Measurements from ENCODE around the gene WDR55.
"Not testable (repeated sequence)": the region's sequence is repeated elsewhere in the genome, so short reads cannot be mapped to it uniquely, and the experiment has no call there.

The WDR55 gene

GRCh38 chr5:140637371-140638100, 27.2 kb upstream of the WDR55 start:
- H3K4me3 ChIP-seq (ENCODE audit: low read depth, low read length): no peak overlapping the region
- no peak for DNase-seq (ENCODE audit: low read depth)
- no peak for TF ChIP-seq CTCF (IDR thresholded peaks at IDR 0.05; ENCODE audit: control insufficient read depth, extremely low read depth, insufficient read depth)

- peak overlapping the region; percentile 61 for H3K4me3 ChIP-seq (ENCODE audit: low read depth, low read length)
- not testable (repeated sequence) for DNase-seq (ENCODE audit: low read depth)
Observed at GRCh38 chr5:140638898-140639147, 25.9 kb upstream of the WDR55 start.

- TF ChIP-seq CTCF (IDR thresholded peaks at IDR 0.05; ENCODE audit: control insufficient read depth, extremely low read depth, insufficient read depth): peak; percentile 63
- peak within 1 kb of the TSS; percentile 61 for H3K4me3 ChIP-seq (ENCODE audit: low read depth, low read length)
- DNase-seq (ENCODE audit: low read depth): peak; percentile 97
Observed at GRCh38 chr5:140639148-140639981, 25.3 kb upstream of the WDR55 start, which contains the start of gene TMCO6. Gene TMCO6, plus strand, starts transcription at chr5:140639451. Its CDS starts 77 bp downstream, at chr5:140639528.

- no peak overlapping the region for H3K4me3 ChIP-seq (ENCODE audit: low read depth, low read length)
- no peak for TF ChIP-seq CTCF (IDR thresholded peaks at IDR 0.05; ENCODE audit: control insufficient read depth, extremely low read depth, insufficient read depth)
- no peak for DNase-seq (ENCODE audit: low read depth)
Observed at GRCh38 chr5:140641716-140642115, 23.0 kb upstream of the WDR55 start.

GRCh38 chr5:140642718-140643117, 22.0 kb upstream of the WDR55 start:
- no peak for DNase-seq (ENCODE audit: low read depth)
- TF ChIP-seq CTCF (IDR thresholded peaks at IDR 0.05; ENCODE audit: control insufficient read depth, extremely low read depth, insufficient read depth): no peak
- no peak overlapping the region for H3K4me3 ChIP-seq (ENCODE audit: low read depth, low read length)

- no peak for TF ChIP-seq CTCF (IDR thresholded peaks at IDR 0.05; ENCODE audit: control insufficient read depth, extremely low read depth, insufficient read depth)
- no peak for DNase-seq (ENCODE audit: low read depth)
- peak overlapping the region; percentile 99 for H3K4me3 ChIP-seq (ENCODE audit: low read depth, low read length)
Observed at GRCh38 chr5:140647042-140647419, 17.7 kb upstream of the WDR55 start.

- DNase-seq (ENCODE audit: low read depth): no peak
- no peak overlapping the region for H3K4me3 ChIP-seq (ENCODE audit: low read depth, low read length)
- no peak for TF ChIP-seq CTCF (IDR thresholded peaks at IDR 0.05; ENCODE audit: control insufficient read depth, extremely low read depth, insufficient read depth)
Observed at GRCh38 chr5:140658870-140659269, 5.8 kb upstream of the WDR55 start.

GRCh38 chr5:140660371-140660770, 4.3 kb upstream of the WDR55 start:
- H3K4me3 ChIP-seq (ENCODE audit: low read depth, low read length); DNase-seq (ENCODE audit: low read depth): not testable (repeated sequence)
